NOMO-1 (cell line): ENCODE data around the gene KIFBP.
"Not testable (repeated sequence)": the region's sequence is repeated elsewhere in the genome, so short reads cannot be mapped to it uniquely, and the experiment has no call there.

Experiments used
- DNase-seq, 2 experiments: peaks; one replicate each; lab custom pipeline; 2025; ENCODE audit not compliant: unreplicated experiment in 2 of 2; lab: John Stamatoyannopoulos, UW

The KIFBP gene, protein sequence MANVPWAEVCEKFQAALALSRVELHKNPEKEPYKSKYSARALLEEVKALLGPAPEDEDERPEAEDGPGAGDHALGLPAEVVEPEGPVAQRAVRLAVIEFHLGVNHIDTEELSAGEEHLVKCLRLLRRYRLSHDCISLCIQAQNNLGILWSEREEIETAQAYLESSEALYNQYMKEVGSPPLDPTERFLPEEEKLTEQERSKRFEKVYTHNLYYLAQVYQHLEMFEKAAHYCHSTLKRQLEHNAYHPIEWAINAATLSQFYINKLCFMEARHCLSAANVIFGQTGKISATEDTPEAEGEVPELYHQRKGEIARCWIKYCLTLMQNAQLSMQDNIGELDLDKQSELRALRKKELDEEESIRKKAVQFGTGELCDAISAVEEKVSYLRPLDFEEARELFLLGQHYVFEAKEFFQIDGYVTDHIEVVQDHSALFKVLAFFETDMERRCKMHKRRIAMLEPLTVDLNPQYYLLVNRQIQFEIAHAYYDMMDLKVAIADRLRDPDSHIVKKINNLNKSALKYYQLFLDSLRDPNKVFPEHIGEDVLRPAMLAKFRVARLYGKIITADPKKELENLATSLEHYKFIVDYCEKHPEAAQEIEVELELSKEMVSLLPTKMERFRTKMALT

GRCh38 chr10:68988530-68989316 is at the start of gene KIFBP:
Gene KIFBP (plus strand): TSS chr10:68988803. CDS start chr10:68988833, 30 bp downstream.
- DNase-seq, result peak; percentile 97 to 98

DNA sequence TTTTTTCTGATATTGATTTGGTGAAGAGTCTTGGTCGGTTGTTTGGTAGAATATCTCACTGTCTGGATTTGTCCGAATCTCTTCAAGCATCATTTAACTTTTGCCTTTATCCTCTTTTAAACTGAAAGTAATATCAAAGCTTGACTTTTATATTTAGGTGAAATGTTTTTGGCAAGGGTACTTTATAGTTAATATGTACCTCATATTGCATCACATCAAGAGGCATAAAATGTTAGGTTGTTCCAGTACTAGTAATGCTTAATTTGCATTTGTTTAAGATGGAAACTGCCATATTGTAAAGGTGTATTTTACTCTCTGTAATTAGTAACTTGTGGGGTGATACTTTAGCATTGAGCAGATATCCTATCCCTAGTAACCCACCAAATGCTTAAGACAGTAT is 49.7 kb upstream of the KIFBP start:
- DNase-seq, result no peak

DNA sequence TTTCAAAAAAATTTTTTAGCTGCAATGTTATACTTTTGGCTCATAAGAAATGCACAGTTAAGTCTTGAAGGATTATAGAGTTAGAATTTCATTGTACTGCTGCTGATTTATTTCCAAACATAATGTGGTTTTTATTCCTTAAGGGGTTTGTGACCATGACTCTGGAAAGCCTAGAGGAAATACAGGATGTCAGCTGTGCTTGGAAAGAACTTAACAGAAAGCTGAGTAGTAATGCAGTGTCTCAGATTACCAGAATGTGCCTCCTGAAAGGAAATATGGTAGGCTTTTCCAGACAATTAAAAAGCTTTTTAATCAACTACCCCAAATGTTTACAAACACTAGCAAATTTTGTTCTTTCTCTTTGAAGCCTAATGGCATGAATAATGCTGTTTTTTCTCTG is 47.7 kb upstream of the KIFBP start:
- not testable (repeated sequence) for DNase-seq

DNA sequence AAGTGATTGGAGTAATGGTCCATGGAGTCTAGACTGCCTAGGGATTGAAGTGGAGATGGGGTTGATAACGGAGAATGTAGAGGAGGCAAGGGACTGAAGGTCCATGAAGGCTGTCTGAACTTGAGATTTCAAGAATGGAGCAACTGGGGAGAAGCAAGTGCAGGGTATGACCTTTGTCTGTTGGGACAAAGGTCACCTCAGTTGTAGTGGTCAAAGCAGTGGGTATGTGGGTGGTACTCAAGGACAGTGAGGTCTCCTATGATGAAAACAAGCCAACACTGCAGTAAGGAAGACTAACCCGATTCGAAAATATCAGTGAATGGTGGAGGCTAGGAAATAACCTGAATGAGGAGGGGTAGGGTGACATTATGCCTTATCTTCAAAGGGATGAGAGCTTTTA is 38.0 kb upstream of the KIFBP start:
- DNase-seq, result no peak

DNA sequence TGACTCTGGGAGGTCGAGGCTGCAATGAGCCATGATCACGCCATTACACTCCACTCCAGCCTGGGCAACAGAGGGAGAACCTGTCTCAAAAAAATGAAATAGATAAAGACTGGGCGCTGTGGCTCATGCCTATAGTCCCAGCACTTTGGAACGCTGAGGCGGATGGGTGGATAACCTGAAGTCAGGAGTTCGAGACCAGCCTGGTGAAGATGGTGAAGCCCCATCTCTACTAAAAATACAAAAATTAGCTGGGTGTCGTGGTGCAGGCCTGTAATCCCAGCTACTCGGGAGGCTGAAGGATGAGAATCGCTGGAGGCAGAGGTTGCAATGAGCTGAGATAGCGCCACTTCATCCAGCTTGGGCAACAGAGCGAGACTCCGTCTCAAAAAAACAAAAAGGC is 33.7 kb upstream of the KIFBP start:
- DNase-seq, result no peak

GRCh38 chr10:68955355-68955831 is 33.2 kb upstream of the KIFBP start:
- DNase-seq, result peak in 1 of 2 experiments; percentile 77

DNA sequence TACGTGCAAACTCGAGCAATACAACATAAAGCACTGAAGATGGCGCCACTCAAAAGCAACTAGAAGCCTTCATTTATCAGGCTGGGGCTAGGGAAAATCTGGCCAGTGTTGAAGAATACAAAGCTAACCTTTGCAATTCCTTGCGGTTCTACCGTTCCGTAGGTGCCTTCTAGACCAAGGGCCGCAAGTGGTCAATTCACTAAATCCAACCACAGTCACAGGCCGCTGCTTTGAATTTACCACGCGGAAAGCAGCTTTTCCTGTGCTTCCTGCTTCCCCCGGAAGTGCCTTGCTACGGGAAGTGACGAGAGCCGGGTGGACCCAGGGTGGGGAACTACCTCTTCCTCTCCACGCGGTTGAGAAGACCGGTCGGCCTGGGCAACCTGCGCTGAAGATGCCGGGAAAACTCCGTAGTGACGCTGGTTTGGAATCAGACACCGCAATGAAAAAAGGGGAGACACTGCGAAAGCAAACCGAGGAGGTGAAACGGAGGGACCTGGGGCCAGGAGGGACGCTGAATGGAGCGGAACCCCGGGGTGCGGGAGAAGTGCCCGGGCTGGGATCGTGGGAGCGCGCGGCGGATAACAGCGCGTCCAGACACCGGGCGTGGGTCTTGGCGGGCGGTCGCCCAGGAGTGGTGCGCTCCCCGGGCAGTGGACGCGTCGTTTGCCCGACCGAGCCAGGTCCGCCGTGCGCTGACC is 32.6 kb upstream of the KIFBP start, which contains the start of gene DDX21:
Gene DDX21 (plus strand): TSS at position 339 of the 701 bp plus-strand sequence. CDS start 56 bp downstream, at position 395.
- peak; percentile 83 to 91 for DNase-seq

- no peak for DNase-seq
These were observed 31.4 kb upstream of the KIFBP start for GRCh38 chr10:68957284-68957615.

DNA sequence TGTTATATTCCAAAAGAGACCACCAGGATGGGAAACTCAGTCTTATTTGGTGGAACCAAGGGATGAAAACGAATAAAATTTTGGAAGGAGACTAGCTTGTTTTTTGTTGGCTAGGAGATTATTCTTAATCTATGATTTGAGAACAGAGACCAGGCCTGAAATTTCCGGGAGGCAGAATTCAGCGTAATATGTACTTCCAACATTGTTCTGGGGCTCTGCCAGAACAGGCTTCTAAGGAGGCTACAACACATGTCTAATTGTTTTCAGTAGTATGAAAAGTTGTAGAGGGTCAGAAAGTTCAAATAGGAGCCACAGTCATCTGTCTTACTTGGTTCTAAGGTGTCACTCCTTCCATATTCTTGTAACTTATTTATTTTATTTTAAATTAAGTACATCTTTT is 30.9 kb upstream of the KIFBP start:
- DNase-seq, result no peak

DNA sequence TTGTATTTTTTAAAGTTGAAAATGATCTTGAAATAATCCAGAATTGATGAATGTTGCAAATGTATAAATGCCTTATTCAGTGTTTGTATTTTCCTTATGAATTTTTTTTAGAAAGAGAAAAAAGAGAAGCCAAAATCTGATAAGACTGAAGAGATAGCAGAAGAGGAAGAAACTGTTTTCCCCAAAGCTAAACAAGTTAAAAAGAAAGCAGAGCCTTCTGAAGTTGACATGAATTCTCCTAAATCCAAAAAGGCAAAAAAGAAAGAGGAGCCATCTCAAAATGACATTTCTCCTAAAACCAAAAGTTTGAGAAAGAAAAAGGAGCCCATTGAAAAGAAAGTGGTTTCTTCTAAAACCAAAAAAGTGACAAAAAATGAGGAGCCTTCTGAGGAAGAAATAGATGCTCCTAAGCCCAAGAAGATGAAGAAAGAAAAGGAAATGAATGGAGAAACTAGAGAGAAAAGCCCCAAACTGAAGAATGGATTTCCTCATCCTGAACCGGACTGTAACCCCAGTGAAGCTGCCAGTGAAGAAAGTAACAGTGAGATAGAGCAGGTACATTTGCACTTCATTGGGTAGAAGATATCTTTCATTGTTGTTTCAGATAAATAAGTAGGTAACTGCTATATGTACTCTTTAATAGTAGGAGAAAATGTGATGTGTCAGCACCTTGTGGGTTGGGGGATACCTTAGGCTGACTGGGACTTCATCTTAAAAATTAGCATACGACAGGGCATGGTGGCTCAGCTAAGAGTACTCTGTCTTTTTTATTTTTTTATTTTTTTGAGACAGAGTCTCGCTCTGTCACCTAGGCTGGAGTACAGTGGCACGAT is 28.7 kb upstream of the KIFBP start:
- DNase-seq, result no peak

- no peak for DNase-seq
These were observed 25.5 kb upstream of the KIFBP start for GRCh38 chr10:68963151-68963550.

DNA sequence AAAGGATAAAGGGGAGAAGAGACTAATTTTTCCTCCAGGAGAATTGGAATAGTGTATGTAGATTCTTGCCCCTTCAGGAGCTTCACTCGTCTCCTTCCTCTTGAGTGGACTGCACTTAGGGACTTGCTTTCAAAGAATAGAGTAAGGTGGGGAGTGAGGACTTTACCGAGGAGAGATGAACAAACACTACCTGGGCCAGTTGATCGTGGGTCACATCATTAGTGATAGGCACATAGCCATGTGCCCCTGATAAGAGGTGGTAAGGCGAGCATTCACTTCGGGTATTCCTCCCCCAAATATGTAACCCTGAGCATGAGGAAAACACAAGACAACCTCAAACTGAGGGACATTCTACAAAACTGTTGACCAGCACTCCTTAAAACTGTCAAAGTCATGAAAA is 14.6 kb upstream of the KIFBP start:
- no peak for DNase-seq

- DNase-seq, result not testable (repeated sequence)
These were observed 12.6 kb upstream of the KIFBP start for GRCh38 chr10:68975936-68976473.

- DNase-seq, result not testable (repeated sequence)
These were observed 8.9 kb upstream of the KIFBP start for GRCh38 chr10:68979738-68980137.

DNA sequence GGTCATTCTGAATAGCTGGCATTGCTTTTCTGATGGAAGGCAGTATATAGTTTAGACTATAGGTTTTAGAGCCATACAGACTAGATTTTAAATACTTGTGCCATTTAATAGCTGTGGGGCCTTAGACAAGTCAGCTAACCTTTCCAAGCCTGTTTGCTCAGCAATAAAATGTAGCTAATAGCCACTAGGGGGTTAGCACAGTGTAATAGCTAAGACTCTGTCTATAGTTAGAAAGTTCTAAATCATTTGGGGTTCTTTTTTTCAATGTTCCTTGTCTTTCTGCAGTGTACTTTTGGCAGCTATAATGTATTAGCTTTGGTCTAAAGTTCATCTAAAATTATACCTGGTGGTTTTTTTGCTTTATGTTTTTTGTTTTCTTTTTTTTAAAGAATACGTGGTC is 7.5 kb upstream of the KIFBP start:
- DNase-seq, result no peak

DNA sequence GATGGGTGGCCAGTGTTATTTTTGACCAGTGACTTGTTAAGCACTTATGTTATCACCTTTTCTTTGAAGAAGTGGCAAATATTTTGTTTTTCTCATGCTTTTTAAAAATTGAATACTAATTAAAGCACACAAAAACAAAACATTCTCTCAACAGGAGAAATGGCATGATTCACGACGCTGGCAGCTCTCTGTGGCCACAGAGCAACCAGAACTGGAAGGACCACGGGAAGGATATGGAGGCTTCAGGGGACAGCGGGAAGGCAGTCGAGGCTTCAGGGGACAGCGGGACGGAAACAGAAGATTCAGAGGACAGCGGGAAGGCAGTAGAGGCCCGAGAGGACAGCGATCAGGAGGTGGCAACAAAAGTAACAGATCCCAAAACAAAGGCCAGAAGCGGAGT is 6.2 kb upstream of the KIFBP start:
- no peak for DNase-seq

DNA sequence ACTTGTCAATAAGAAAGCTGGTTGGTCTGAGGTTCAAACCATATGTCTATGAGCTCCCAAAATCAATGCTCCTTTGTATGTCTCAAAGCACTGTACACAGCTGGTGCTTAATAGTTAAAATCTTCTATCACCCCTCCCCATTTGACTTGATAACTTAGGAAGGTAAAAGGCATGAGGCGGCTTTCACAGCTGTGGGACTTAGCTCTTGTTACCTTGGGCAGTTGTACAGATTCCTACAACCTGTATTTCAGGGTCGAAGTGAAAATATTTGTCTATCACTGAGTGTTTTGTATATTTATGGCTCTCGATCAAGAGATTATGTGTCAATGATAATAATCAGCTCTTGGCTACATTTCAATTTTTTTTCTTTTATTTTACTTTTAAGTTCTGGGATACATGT is 992 bp upstream of the KIFBP start:
- no peak for DNase-seq

DNA sequence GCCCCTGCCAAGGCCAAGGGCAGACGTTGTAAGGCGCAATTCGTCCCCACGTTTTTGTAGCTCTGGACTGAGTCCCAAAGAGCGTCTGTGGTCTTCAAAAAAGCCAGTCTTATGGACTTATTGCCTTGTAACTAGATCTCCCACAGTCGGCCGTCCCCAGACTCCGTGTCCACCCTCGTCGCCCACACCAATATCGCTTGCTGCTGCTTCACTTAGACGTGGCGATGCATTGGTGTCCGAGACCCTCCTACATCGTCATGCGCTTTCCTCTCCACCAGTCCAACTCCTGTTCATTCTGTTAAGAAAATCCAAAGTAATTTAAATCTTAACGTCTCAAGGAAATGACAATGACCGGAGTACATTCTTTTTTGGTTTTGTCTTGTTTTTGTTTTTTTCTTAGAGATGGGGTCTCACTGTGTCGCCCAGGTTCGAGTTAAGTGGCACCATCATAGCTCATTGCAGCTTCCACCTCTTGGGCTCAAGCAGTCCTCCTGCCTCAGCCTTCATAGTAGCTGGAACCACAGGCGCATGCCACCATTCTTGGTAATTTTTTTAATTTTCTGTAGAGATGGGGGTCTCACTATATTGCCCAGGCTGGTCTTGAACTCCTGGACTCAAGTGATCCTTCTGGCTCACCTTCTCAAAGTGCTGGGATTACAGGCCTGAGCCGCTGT is 851 bp downstream of the KIFBP start:
- no peak for DNase-seq
